ENCODE data around the gene BMP4.
"Not testable (repeated sequence)": the region's sequence is repeated elsewhere in the genome, so short reads cannot be mapped to it uniquely, and the experiment has no call there.

DNA sequence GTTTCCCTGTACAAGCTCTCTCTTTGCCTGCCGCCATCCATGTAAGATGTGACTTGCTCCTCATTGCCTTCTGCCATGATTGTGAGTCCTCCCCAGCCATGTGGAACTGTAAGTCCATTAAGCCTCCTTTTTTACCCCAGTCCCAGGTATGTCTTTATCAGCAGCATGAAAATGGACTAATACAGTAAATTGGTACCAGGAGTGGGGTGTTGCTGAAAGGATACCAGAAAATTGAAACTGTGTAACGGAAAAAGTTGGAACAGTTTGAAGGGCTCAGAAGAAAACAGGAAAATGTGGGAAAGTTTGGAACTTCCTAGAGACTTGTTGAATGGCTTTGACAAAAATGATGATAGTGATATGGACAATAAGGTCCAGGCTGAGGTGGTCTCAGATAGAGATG lies 28.3 kb upstream of the BMP4 start:
- TF ChIP-seq, protein P1, sequence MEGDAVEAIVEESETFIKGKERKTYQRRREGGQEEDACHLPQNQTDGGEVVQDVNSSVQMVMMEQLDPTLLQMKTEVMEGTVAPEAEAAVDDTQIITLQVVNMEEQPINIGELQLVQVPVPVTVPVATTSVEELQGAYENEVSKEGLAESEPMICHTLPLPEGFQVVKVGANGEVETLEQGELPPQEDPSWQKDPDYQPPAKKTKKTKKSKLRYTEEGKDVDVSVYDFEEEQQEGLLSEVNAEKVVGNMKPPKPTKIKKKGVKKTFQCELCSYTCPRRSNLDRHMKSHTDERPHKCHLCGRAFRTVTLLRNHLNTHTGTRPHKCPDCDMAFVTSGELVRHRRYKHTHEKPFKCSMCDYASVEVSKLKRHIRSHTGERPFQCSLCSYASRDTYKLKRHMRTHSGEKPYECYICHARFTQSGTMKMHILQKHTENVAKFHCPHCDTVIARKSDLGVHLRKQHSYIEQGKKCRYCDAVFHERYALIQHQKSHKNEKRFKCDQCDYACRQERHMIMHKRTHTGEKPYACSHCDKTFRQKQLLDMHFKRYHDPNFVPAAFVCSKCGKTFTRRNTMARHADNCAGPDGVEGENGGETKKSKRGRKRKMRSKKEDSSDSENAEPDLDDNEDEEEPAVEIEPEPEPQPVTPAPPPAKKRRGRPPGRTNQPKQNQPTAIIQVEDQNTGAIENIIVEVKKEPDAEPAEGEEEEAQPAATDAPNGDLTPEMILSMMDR (optimal IDR thresholded peaks at IDR 0.05 in 1 of 3, IDR thresholded peaks at IDR 0.05 in 1 of 3, conservative IDR thresholded peaks at IDR 0.05 in 1 of 3; ENCODE audit: extremely low read depth in 1 of 3, insufficient read depth in 2 of 3, low read length in 3 of 3): not testable (repeated sequence)
- not testable (repeated sequence) for TF ChIP-seq EZH2 (IDR thresholded peaks at IDR 0.05; ENCODE audit: low read length)
